Kidney epithelial cell (primary cell): ENCODE measurements around the gene CELSR1. TPM values are rescaled to one million over a fixed set of nuclear protein-coding genes. Genes with fewer than 3 reads are reported as not detected.

ENCODE experiments used
- DNase-seq: peaks from one replicate; pipeline ENCODE4 v3.0.0-alpha.2; 2010; ENCODE audit warnings: low read depth
- H3K27me3 ChIP-seq: 2 replicates; pipeline ENCODE4 v1.6.0; 2011; ENCODE audit warnings: low read length; ENCODE audit not compliant: control insufficient read depth, insufficient read depth
- H3K36me3 ChIP-seq: 2 replicates; pipeline ENCODE4 v1.5.1; 2011; ENCODE audit warnings: low read length; ENCODE audit not compliant: control insufficient read depth, insufficient read depth
- H3K4me3 ChIP-seq: 2 replicates; pipeline ENCODE4 v1.5.1; 2011; ENCODE audit warnings: low read depth, mild to moderate bottlenecking, control low read depth, low read length
- CTCF ChIP-seq: IDR thresholded peaks from 2 replicates; pipeline ENCODE4 v1.5.1; 2011; ENCODE audit warnings: mild to moderate bottlenecking, moderate library complexity, low read length, control low read depth, inconsistent platforms; ENCODE audit not compliant: insufficient read depth, poor library complexity, severe bottlenecking
- total RNA-seq: library from RNA; depleted of rRNA; stranded (reverse); fragments of >200 nt; gene quantifications from 2 replicates; pipeline ENCODE4 v1.2.3, GENCODE V29; 2015

CELSR1 gene
- total RNA-seq, 1 donor from 2014 or later: 180 TPM

DNA sequence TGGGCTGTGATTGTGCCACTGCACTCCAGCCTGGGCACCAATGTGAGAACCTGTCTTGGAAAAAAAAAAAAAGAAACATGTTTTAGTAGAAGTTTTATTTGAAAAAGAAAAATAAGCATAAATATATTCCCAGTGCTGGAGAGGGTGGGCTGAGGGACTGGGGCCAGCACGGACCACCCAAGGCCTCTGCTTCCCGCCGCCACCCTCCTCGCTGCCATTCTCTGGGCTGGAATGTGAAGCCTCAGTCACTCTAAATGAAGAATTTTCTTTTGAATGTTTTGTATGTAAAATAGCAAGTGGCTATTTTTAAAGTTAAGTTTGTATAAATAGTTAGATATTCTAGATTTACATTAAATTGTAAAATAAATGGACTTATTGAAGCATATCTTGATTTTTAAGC is 207.0 kb downstream of the CELSR1 start:
- Histone ChIP-seq H3K36me3 (peaks cover 4% of the 10 kb centered on the region), H3K4me3 (no peak overlapping the region)
- DNase-seq: no peak

GRCh38 chr22:46329616-46330015 is 207.8 kb downstream of the CELSR1 start:
- H3K36me3 ChIP-seq: peaks cover 4% of the 10 kb centered on the region
- H3K27me3 ChIP-seq: no peaks in the 10 kb centered on the region
- TF ChIP-seq CTCF: no peak
- no peak overlapping the region for H3K4me3 ChIP-seq
- DNase-seq: no peak

More for the DNA sequence above, 207.0 kb downstream of the CELSR1 start:
- TF ChIP-seq CTCF: no peak
- H3K27me3 ChIP-seq: no peaks in the 10 kb centered on the region

DNA sequence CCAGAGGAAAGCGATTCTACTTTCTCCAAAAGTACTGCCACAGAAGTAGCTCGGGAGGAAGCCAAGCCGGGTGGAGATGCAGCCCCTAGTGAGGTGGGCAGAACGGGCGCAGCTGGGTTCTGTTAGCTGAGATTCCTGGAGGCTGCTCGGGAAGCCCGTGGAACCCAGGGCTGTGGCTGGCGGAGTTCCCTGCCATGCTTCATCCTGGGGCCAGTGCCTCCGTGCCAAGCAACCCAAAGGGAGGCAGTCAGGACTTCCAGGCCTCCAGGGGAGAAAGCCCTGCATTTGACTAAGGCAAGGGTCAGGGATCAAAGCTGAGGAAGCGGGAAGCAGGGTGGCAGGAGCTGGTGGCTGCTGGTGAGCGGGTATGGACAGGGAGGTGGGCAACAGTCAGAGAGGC is 208.6 kb downstream of the CELSR1 start:
- H3K4me3 ChIP-seq: no peak overlapping the region
- TF ChIP-seq CTCF: no peak
- peaks cover 4% of the 10 kb centered on the region for H3K36me3 ChIP-seq
- no peaks in the 10 kb centered on the region for H3K27me3 ChIP-seq
- no peak for DNase-seq

GRCh38 chr22:46327691-46328465 is 209.5 kb downstream of the CELSR1 start:
- no peak for DNase-seq
- Histone ChIP-seq H3K27me3 (no peaks in the 10 kb centered on the region), H3K4me3 (no peak overlapping the region), H3K36me3 (peaks cover 4% of the 10 kb centered on the region)
- no peak for TF ChIP-seq CTCF

GRCh38 chr22:46326066-46326680 is 211.2 kb downstream of the CELSR1 start:
- DNase-seq: no peak
- no peak for TF ChIP-seq CTCF
- Histone ChIP-seq H3K4me3 (no peak overlapping the region), H3K27me3 (no peaks in the 10 kb centered on the region), H3K36me3 (peaks cover 5% of the 10 kb centered on the region)
